Stimulated activated CD4-positive, alpha-beta T cell treated with anti-CD3 and anti-CD28 coated beads, TNF-alpha, amount 100 ng/mL, for 48 hours (primary cell): Measurements from ENCODE around the gene KCTD10.
"Not testable (repeated sequence)": the region's sequence is repeated elsewhere in the genome, so short reads cannot be mapped to it uniquely, and the experiment has no call there.

Experiments used
- DNase-seq, 3 donors: peaks; one replicate each; pipeline ENCODE4 v3.0.0-alpha.2; 2020; ENCODE audit warnings: low read depth in 3 of 3

The KCTD10 gene

DNA sequence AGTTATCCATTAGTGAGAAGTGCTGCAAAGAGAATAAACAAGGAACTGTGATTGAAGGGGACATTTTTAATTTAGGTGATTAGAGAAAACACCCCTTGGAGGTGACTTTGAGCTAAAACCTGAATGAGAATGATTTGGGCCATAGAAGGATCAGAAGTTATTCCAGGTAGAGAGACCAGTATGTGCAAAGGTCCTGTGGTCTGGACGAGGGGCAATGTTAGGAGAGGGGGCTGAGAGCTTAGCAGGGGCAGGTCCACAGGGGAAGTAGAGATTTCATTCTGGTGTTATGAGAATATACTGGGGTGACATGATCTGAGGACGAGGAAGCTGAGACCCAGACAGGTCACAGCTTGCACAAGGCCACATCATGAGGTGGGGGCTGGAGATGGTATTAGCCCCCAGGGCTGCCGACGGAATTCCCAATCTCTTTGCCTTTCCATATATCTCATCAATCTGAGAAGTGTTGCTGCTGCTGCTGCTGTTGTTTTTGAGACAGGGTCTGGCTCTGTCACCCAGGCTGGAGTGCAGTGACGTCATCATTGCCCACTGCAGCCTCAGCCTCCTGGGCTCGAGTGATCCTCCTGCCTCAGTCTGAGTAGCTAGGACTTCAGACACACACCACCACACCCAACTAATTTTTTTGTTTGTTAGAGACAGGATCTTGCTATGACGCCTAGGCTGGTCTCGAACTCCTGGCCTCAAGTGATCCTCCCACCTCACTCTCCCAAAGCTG, 55.6 kb downstream of the KCTD10 start:
- DNase-seq: no peak

GRCh38 chr12:109418848-109419480, 58.1 kb downstream of the KCTD10 start:
- DNase-seq: no peak

DNA sequence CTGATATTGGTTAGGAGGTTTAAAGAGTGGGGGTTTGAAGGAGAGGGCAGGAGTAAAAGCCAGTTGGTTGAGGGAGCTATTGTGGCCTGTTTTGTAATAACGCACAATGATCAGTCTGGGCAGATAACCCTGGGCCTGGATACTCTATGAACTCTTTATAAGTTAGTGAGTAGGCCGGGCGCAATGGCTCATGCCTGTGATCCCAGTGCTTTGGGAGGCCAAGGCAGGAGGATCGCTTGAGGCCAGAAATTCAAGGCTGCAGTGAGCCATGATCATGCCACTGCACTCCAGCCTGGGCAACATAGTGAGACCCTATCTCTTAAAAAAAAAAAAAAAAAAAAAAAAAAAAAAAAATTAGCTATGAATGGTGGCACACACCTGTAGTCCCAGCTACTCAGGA, 71.0 kb downstream of the KCTD10 start:
- not testable (repeated sequence) for DNase-seq

DNA sequence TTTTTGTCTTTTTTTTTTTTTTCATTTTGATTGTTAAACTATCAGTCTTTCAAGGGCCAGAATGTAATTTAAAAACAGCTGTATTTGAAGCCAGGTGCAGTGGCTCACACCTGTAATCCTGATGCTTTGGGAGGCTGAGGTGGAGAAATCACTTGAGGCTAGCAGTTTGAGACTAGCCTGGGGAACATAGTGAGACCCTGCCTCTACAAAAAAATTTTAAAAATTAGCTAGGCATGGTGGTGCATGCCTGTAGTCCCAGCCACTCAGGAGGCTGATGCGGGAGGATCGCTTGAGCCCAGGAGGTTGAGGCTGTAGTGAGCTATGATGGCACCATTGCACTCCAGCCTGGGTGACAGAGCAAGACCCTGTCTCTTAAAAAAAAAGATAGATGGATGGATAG, 72.3 kb downstream of the KCTD10 start:
- not testable (repeated sequence) for DNase-seq
